GM10266 (cell line): ENCODE data around the gene CEP350.

Experiments used
- DNase-seq: peaks from one replicate; pipeline ENCODE4 v3.0.0; 2012; ENCODE audit errors: extremely low spot score
- CTCF ChIP-seq: IDR thresholded peaks from 2 replicates; pipeline ENCODE4 v1.5.1; 2012; ENCODE audit warnings: mild to moderate bottlenecking, low read depth; ENCODE audit not compliant: control insufficient read depth, insufficient read depth; ENCODE audit errors: missing control alignments

Gene CEP350

GRCh38 chr1:180157576-180158057 lies 203.0 kb downstream of the CEP350 start:
- TF ChIP-seq CTCF, result no peak
- no peak for DNase-seq

GRCh38 chr1:180158149-180159147 lies 203.8 kb downstream of the CEP350 start:
- no peak for DNase-seq
- TF ChIP-seq CTCF, result no peak

GRCh38 chr1:180160357-180160756 lies 205.7 kb downstream of the CEP350 start:
- DNase-seq, result no peak
- TF ChIP-seq CTCF, result no peak

GRCh38 chr1:180163041-180163440 lies 208.4 kb downstream of the CEP350 start:
- TF ChIP-seq CTCF, result no peak
- DNase-seq, result no peak
